Cardiac fibroblast (primary cell): Measurements from ENCODE around the gene CCDC187.

Experiments
- DNase-seq, 2 donors: peaks; one replicate each; pipeline versions ENCODE4 v3.0.0 to v3.0.0-alpha.2; 2010; ENCODE audit warnings: low read depth in 2 of 2
- H3K4me3 ChIP-seq, 2 donors: replicated peaks in 1 of 2; 1 replicate in 1 of 2; 2 replicates in 1 of 2; pipeline ENCODE4 v1.5.1; 2011; ENCODE audit warnings: low read depth in 2 of 2, low read length in 2 of 2, mild to moderate bottlenecking in 2 of 2, moderate library complexity in 1 of 2
- CTCF ChIP-seq: IDR thresholded peaks from one replicate; pipeline ENCODE4 v1.5.1; 2011; ENCODE audit warnings: low read depth, mild to moderate bottlenecking, low read length, inconsistent platforms

CCDC187 gene

GRCh38 chr9:136297016-136297691 lies 6.7 kb downstream of the CCDC187 start:
- TF ChIP-seq CTCF: no peak
- H3K4me3 ChIP-seq: no peak overlapping the region
- DNase-seq: no peak

- no peak for TF ChIP-seq CTCF
- H3K4me3 ChIP-seq: no peak overlapping the region
- DNase-seq: no peak
Observed at GRCh38 chr9:136296434-136297015, 7.4 kb downstream of the CCDC187 start.

GRCh38 chr9:136295542-136296433 lies 8.1 kb downstream of the CCDC187 start:
- H3K4me3 ChIP-seq: no peak overlapping the region
- no peak for TF ChIP-seq CTCF
- no peak for DNase-seq

DNA sequence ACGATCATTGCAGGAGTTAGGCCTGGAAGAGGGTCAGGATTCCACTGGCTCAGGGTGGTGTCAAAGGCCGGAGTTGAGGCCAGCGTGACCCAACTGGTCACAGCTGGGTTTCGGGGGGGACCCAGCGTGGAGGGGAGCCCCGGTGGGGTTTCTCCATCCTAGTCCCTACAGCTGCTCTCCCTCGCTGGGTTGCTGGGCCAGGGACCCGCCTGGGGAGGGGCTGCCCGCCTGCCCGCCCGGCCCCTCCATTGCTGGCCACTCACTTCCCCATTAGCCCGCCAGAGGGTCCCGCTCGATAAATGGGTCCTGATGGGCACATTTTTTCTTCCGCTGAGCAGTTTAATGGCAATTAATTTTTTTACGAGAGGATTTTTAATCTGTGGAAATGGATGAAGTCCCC lies 8.8 kb downstream of the CCDC187 start:
- TF ChIP-seq CTCF: no peak
- no peak for DNase-seq

DNA sequence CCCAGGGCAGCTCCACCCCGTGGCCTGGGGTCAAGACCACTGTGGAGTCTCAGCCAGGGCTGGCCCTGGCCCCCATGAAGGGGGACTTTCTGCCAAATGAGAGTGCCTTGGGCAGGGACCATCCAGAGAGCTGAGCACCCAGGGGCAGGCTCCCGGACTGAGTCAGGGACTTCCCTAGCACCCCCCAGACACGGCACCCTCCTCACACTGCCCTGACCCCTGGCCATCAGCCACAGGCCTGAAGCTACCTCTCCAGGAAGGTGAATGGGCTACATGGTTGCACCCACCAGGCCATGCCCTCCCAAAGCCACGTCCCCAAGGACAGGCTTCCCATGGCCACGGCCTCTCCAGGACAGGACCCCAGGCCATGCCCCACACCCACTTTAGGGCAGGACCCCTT lies 9.5 kb downstream of the CCDC187 start:
- H3K4me3 ChIP-seq: no peak overlapping the region
- no peak for DNase-seq
- no peak for TF ChIP-seq CTCF

More for the DNA sequence above, 8.8 kb downstream of the CCDC187 start:
- H3K4me3 ChIP-seq: no peak overlapping the region

GRCh38 chr9:136293476-136294077 lies 10.3 kb downstream of the CCDC187 start:
- no peak for TF ChIP-seq CTCF
- DNase-seq: no peak
- no peak overlapping the region for H3K4me3 ChIP-seq
